Natural killer cell (primary cell): ENCODE data around the gene COPE. TPM values are rescaled to one million over a fixed set of nuclear protein-coding genes. Genes with fewer than 3 reads are reported as not detected.
A peak's percentile ranks its signal among the peaks of the same experiment; 100 is the strongest.

Experiments
- ATAC-seq, 3 donors: fragments of 150-1000 bp in 2 of 3; fragments of 200-7000 bp in 1 of 3; cut with Tn5 transposase; 1 replicate in 1 of 3; 2 replicates in 2 of 3; pipeline ENCODE4 v1.10.0; 2021; ENCODE audit warnings: mild to moderate bottlenecking in 2 of 3, moderate library complexity in 2 of 3
- DNase-seq, 2 donors: peaks; one replicate each; pipeline versions ENCODE4 v3.0.0 to v3.0.0-alpha.2; 2013 to 2021; ENCODE audit warnings: mixed read lengths in 1 of 2
- H3K27ac ChIP-seq: one replicate; pipeline ENCODE4 v1.5.1; 2013; ENCODE audit warnings: mild to moderate bottlenecking, low read length
- H3K27me3 ChIP-seq: one replicate; pipeline ENCODE4 v1.6.1; 2013; ENCODE audit warnings: low read length; ENCODE audit not compliant: control insufficient read depth, insufficient read depth
- H3K36me3 ChIP-seq: one replicate; pipeline ENCODE4 v1.6.1; 2013; ENCODE audit warnings: low read length; ENCODE audit not compliant: control insufficient read depth, insufficient read depth
- H3K4me1 ChIP-seq: one replicate; pipeline ENCODE4 v1.6.1; 2013; ENCODE audit warnings: low read length; ENCODE audit not compliant: control insufficient read depth, insufficient read depth
- H3K4me3 ChIP-seq: one replicate; pipeline ENCODE4 v1.5.1; 2013; ENCODE audit warnings: low read length
- H3K9me3 ChIP-seq: one replicate; pipeline ENCODE4 v1.6.1; 2013; ENCODE audit warnings: low read length; ENCODE audit not compliant: control insufficient read depth, insufficient read depth
- H3K27ac Mint-ChIP-seq, 2 donors: one replicate each; pipeline ENCODE4 v1.8.0; 2022; ENCODE audit warnings: mild to moderate bottlenecking in 2 of 2, mixed read lengths in 2 of 2, moderate library complexity in 1 of 2
- H3K27me3 Mint-ChIP-seq, 2 donors: one replicate each; pipeline ENCODE4 v1.8.0; 2022; ENCODE audit warnings: low read depth in 2 of 2, mixed read lengths in 2 of 2
- H3K36me3 Mint-ChIP-seq: one replicate; pipeline ENCODE4 v1.8.0; 2022; ENCODE audit warnings: mixed read lengths
- H3K4me1 Mint-ChIP-seq, 2 donors: one replicate each; pipeline ENCODE4 v1.8.0; 2022; ENCODE audit warnings: mixed read lengths in 2 of 2
- H3K4me3 Mint-ChIP-seq: one replicate; pipeline ENCODE4 v1.8.0; 2022; ENCODE audit warnings: mild to moderate bottlenecking, moderate library complexity, mixed read lengths
- H3K9me3 Mint-ChIP-seq, 2 donors: one replicate each; pipeline ENCODE4 v1.8.0; 2022; ENCODE audit warnings: mixed read lengths in 2 of 2
- WGBS: methylation state at CpG from one replicate; pipeline ENCODE4 v1.1.7; 2013; ENCODE audit warnings: missing lambda C conversion rate; ENCODE audit not compliant: insufficient coverage; 5-methylcytosine and 5-hydroxymethylcytosine counted together
- intact Hi-C: fragments of 100-400 bp; cut with micrococcal nuclease; formaldehyde crosslinking; loops from one replicate; pipeline ENCODE4 v1.14.2; 2022
- total RNA-seq, 4 donors: library from RNA; stranded (reverse); fragments of 120-200 nt in 1 of 4; gene quantifications; one replicate each; pipeline versions ENCODE4 v1.2.3 to v1.2.4, GENCODE V29; 2013 to 2022
- TF ChIP-seq, protein P1 (sequence below): fragments of 200-600 bp; IDR thresholded peaks from one replicate; pipeline ENCODE4 v1.8.0; 2022; ENCODE audit warnings: antibody characterized with exemption

The COPE gene
- total RNA-seq, 3 donors from 2014 or later (not counting 1 experiment from before 2014, with no cell fraction given): 204 to 228 (median 218) TPM

DNA sequence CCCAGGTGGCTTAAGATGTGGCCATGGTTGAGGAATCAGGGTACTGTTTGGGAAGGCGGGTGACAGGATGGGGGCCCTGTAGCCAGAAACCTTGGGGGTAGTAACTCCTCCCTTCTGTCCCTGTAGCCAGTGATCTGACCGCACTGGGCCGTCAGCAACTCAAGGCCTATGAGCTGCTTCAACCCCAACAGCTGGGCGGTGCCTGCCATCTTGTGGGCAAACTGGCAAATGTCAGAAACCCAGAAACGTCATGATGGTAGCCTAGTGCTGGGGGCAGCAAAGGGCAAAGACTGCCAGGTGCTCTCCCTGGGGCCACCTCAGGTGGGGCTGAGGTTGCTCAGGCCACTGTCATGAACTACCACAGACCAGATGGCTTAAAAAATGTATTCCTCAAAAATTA, 3.5 kb downstream of the COPE start:
- no peaks in the 10 kb centered on the region for H3K36me3 Mint-ChIP-seq
- ATAC-seq (no peak), DNase-seq (peak in 1 of 2 donors; percentile 53)
- H3K27me3 Mint-ChIP-seq: no peaks in the 10 kb centered on the region
- no peak overlapping the region for H3K27ac ChIP-seq
- 63% methylated on average over 5 of the region's 5 CpGs for whole genome bisulfite sequencing
- TF ChIP-seq, protein P1, sequence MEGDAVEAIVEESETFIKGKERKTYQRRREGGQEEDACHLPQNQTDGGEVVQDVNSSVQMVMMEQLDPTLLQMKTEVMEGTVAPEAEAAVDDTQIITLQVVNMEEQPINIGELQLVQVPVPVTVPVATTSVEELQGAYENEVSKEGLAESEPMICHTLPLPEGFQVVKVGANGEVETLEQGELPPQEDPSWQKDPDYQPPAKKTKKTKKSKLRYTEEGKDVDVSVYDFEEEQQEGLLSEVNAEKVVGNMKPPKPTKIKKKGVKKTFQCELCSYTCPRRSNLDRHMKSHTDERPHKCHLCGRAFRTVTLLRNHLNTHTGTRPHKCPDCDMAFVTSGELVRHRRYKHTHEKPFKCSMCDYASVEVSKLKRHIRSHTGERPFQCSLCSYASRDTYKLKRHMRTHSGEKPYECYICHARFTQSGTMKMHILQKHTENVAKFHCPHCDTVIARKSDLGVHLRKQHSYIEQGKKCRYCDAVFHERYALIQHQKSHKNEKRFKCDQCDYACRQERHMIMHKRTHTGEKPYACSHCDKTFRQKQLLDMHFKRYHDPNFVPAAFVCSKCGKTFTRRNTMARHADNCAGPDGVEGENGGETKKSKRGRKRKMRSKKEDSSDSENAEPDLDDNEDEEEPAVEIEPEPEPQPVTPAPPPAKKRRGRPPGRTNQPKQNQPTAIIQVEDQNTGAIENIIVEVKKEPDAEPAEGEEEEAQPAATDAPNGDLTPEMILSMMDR: no peak
- no peaks in the 10 kb centered on the region for H3K9me3 ChIP-seq
- peaks cover 35% of the 10 kb centered on the region for H3K4me1 ChIP-seq
- peaks cover 31 to 47% of the 10 kb centered on the region in 2 donors for H3K4me1 Mint-ChIP-seq
- intact Hi-C loops: no loop called here
- peaks cover 23% of the 10 kb centered on the region for H3K36me3 ChIP-seq
- no peaks in the 10 kb centered on the region for H3K27me3 ChIP-seq
- no peak overlapping the region for H3K4me3 ChIP-seq
- H3K4me3 Mint-ChIP-seq: peak overlapping the region; percentile 25
- H3K27ac Mint-ChIP-seq: peak overlapping the region; percentile 11 to 58
- H3K9me3 Mint-ChIP-seq: no peaks in the 10 kb centered on the region

DNA sequence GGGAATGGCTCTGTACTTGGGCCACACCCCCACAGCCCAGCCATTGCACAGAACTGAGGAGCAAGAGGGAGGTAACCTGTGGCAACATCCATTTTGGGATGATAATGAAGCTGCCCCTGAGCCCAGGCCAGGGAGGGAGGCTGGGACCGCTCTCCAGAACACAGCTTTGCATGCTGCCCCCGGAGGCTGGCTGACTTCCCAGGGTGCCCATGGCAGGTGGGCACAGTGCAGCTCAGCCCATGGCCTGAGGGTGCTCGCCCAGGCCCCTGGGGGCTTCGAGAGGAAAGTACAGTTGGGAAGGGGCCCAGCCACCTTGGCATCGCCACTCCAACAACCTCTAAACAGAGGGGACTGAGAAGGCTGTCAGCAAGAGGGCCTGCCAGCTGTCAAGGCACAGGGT, 5.7 kb downstream of the COPE start:
- 94% methylated on average over 5 of the region's 5 CpGs for WGBS
- H3K27ac ChIP-seq: no peak overlapping the region
- no peaks in the 10 kb centered on the region for H3K9me3 Mint-ChIP-seq

DNA sequence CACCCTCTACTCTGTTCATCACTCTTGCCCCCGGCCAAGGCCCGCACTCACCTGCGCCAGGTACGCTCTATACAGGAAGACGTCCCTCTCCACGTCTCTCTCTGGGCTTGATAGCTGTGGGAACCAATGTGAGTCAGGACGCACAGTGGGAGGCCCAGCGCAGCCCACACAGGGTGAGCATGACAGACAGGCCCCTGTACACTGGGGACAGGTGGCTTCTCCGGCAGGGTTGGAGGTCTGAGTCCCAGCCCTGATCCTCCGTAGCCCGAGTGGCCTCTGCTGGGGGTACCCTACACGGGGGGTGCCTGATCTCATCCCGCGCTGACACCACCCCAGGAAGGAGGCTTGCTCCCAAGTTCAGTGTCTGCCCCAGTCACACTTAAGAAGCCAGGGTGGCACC, 6.3 kb downstream of the COPE start:
- H3K9me3 Mint-ChIP-seq: no peaks in the 10 kb centered on the region
- DNase-seq (no peak), ATAC-seq (no peak)
- Histone ChIP-seq H3K4me3 (no peak overlapping the region), H3K27ac (no peak overlapping the region), H3K36me3 (peaks cover 36% of the 10 kb centered on the region), H3K27me3 (no peaks in the 10 kb centered on the region), H3K9me3 (no peaks in the 10 kb centered on the region), H3K4me1 (peaks cover 17% of the 10 kb centered on the region)
- TF ChIP-seq, protein P1: no peak
- WGBS: 97% methylated on average over 14 of the region's 14 CpGs
- no peak overlapping the region for H3K4me3 Mint-ChIP-seq
- no peaks in the 10 kb centered on the region for H3K36me3 Mint-ChIP-seq
- peaks cover 14 to 31% of the 10 kb centered on the region in 2 donors for H3K4me1 Mint-ChIP-seq
- peak overlapping the region in 1 of 2 donors; percentile 14 for H3K27ac Mint-ChIP-seq
- intact Hi-C loops: no loop called here
- no peaks in the 10 kb centered on the region for H3K27me3 Mint-ChIP-seq

More for the DNA sequence above, 5.7 kb downstream of the COPE start:
- Histone ChIP-seq H3K27me3 (no peaks in the 10 kb centered on the region), H3K9me3 (no peaks in the 10 kb centered on the region), H3K36me3 (peaks cover 35% of the 10 kb centered on the region), H3K4me1 (peaks cover 22% of the 10 kb centered on the region), H3K4me3 (no peak overlapping the region)
- DNase-seq (no peak), ATAC-seq (no peak)
- Mint-ChIP-seq H3K4me3 (no peak overlapping the region), H3K27me3 (no peaks in the 10 kb centered on the region), H3K4me1 (peaks cover 17 to 35% of the 10 kb centered on the region in 2 donors), H3K36me3 (no peaks in the 10 kb centered on the region), H3K27ac (peak overlapping the region in 1 of 2 donors; percentile 14)
- TF ChIP-seq, protein P1: no peak
- intact Hi-C loops: no loop called here

DNA sequence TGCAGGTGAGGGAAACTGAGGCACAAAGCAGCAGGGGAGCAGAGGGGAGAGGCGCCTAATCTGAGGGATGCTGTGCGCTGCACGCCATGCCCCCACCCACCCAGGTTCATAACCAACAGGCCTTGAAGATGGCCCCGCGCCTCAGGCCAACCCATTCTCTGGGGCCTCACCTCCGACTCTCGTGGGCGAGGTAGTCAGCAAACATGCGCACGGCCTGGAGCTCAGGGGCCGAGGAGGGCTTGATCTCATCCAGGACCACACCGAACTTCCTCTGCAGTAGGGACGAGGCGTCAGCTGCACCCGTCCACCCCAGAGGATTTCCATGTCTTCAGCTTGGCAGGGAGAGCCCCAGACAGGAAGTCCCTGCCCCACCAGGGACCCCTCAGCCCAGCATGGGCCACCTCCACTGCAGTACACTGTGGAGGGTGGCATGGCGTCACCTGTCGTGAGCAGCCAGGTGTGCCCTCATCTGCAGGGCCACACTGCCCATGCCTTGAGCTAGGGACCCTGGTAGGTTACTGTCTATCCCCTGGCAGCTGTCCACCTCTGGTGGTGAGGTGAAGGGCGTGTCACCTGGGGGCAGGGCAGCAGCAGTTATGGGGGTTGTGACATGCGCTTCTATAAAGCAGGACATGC, 8.3 kb downstream of the COPE start:
- H3K36me3 ChIP-seq: peaks cover 49% of the 10 kb centered on the region
- H3K4me3 Mint-ChIP-seq: no peak overlapping the region

More for the DNA sequence above, 8.3 kb downstream of the COPE start:
- Mint-ChIP-seq H3K9me3 (no peaks in the 10 kb centered on the region), H3K27me3 (no peaks in the 10 kb centered on the region), H3K27ac (no peak overlapping the region), H3K36me3 (no peaks in the 10 kb centered on the region), H3K4me1 (peaks cover 5 to 21% of the 10 kb centered on the region in 2 donors)
- no peaks in the 10 kb centered on the region for H3K27me3 ChIP-seq
- H3K4me1 ChIP-seq: peaks cover 12% of the 10 kb centered on the region
- no peak for DNase-seq
- H3K27ac ChIP-seq: no peak overlapping the region
- no peaks in the 10 kb centered on the region for H3K9me3 ChIP-seq
- no peak overlapping the region for H3K4me3 ChIP-seq
- TF ChIP-seq, protein P1: no peak
- 98% methylated on average over 19 of the region's 19 CpGs for WGBS
- intact Hi-C loops: no loop called here
- ATAC-seq: no peak
